GM12874 (cell line): ENCODE results near the gene FGFR3.

ENCODE experiments used
- TF ChIP-seq, protein P1 (sequence below): IDR thresholded peaks from 2 replicates; pipeline ENCODE4 v1.5.1; 2011; ENCODE audit warnings: low read depth, mild to moderate bottlenecking, control low read depth, low read length, moderate library complexity; ENCODE audit not compliant: insufficient read depth

FGFR3 gene

DNA sequence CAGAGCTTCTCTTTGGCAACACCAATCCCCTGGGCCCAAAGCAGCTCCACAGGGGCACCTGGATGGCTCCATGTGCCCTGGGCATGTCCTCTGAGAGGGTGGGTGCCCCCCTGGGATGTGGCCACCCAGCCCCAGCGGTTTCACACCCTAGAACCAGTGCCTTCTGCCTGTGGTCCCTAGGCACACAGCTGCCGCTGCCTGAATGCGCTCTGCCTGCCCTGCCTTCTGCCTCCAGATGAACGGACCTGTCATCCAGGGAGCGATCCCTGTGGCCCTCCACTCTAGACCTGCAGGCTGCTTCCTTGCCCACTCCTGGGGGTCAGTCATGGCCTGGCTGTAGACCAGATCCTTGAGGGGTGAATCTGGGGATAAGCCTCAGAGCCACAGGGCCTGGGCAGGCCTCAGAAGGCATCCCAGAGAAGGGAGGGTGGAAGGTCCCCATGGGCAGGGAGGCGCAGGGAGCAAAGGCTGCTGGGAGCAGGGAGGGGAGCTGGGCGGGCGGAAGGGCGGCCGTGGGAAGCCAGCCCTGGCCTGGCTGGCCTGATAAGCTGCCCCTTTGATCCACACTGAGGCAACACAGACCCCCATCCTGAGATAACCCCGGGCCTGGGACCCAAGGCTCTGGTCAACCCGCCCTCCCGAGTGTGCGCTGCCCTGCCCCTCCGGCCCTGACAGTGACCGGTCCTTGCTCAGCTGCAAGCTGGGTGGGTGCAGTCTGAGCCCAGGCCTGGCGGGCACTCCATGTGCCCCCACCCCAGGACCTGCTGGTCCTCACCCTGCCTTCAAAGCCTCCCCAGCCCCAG, 8.1 kb upstream of the FGFR3 start:
- TF ChIP-seq, protein P1, sequence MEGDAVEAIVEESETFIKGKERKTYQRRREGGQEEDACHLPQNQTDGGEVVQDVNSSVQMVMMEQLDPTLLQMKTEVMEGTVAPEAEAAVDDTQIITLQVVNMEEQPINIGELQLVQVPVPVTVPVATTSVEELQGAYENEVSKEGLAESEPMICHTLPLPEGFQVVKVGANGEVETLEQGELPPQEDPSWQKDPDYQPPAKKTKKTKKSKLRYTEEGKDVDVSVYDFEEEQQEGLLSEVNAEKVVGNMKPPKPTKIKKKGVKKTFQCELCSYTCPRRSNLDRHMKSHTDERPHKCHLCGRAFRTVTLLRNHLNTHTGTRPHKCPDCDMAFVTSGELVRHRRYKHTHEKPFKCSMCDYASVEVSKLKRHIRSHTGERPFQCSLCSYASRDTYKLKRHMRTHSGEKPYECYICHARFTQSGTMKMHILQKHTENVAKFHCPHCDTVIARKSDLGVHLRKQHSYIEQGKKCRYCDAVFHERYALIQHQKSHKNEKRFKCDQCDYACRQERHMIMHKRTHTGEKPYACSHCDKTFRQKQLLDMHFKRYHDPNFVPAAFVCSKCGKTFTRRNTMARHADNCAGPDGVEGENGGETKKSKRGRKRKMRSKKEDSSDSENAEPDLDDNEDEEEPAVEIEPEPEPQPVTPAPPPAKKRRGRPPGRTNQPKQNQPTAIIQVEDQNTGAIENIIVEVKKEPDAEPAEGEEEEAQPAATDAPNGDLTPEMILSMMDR = no peak

DNA sequence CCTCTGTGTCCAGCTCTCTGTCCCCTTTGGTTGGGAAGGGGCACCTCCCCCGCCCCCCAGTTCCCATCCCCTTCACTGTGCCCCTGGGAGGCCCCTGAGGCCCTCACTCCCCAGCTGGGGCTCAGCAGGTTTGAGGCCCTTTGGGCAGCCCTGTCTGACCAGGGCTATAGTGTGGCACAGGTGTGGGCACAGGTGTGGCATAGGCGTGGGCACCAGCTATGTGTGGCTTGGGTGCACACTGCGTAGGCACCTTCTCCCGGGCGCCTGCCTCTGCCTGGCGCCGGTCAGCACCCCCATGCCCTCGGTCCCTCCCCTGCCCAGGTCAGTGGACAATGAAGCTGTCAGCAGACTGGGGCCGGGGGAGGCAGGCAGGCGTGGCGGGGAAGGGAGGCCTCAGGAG, 7.5 kb upstream of the FGFR3 start:
- TF ChIP-seq, protein P1 = no peak

DNA sequence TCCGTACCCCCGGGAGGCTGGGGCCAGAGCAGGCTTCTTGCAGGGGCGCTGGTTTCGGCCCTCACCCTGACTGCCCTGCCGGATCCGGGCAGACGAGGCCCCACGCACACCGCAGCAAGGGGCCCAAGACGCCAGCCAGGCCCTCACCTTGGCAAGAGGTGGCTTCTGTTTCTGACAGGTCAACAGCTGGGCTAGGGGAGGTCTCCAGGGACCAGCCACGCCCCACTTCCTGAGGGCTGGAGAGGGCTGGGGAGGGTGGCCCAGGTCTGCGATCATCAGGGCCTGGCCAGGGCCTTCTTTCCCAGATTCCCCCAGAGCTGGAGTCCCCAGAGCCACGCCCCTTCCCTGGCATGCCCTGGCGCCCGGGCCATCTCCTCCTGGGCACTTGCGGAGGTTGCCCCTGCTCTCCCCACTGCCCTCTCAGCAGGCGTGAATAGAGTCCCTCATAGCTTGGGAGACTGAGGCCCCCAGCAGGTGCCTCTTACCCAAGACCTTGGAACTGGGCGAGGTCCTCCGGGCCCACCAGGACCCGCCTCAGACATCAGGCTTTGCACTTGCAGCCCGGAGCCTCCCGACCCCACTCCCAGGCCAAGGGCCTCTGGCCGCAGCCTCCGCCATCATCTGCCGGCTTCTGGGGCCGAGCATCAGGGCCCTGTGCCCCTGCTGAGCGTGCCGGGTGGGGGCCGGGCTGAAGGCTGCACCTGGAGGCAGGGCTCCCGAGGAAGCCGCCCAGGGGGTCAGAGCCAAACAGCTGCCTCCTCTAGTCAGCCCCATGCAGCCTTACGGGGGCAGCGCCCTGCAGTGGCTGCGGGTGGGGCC, 6.3 kb upstream of the FGFR3 start:
- TF ChIP-seq, protein P1 = no peak

DNA sequence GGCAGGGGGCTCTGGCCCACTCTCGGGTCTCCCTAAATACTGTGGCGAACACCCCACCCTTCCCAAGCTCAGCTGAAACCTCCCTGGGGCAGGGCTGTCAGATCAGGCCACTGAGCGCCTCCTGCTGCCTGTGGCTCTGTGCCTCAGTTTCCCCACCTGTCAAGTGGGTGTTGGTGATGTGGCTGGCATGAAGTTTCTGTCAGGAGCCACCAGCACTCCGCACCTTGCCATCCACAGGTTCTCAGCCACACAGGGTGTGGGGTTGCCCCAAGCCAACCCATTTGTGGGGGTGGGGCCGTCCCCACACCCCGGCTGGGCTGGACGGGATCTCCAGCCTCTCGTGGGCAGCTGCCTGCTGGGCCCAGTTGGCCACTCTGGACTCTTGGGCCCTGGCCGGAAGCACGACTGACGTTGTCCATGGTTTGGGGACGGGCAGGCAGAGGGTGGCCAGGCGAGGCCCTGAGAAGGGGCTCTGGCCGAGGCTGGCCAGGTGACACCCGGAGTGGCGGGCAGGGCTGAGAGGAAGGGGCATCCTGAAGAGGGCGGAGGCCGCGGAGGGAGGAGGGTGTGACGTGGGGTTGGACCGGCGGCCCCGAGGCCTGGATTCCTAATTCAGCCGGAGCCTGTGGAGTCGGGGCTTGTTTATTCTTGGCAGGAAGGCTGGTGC, 5.5 kb upstream of the FGFR3 start:
- TF ChIP-seq, protein P1 = no peak

DNA sequence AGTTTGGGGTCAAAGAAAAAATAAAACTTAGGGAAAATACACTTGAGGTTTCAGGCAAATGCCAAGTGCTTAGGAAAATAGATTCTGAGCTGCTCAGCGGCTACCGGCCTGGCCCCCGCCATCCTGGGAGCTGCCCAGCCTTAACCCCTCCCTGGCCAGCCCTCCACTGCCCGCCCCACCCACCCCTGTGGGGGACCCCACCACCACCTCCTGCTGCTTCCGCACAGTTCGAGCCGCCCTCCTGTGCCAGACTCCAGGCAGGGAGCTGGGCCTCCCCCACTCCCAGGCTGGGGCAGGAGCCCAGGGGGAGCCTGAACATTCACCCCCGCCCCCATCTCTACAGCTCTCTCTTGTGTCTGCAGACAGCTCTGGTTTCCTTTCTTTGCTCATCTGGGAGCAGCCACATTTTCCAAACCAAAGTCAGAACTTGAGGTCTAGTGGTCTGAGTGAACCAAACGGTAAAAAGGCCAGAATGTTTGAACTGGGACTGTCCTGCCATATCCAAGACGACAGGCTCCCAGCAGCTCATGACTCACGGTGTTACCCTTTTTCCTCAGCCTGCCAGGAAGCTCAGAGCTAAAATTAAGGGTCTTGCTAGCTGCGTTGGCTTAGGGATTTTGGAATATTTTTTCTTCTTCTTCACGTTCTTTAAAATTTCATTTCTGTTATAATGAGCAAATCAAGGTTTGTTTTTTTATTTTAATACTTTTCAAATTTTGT, 4.7 kb upstream of the FGFR3 start:
- TF ChIP-seq, protein P1 = no peak

DNA sequence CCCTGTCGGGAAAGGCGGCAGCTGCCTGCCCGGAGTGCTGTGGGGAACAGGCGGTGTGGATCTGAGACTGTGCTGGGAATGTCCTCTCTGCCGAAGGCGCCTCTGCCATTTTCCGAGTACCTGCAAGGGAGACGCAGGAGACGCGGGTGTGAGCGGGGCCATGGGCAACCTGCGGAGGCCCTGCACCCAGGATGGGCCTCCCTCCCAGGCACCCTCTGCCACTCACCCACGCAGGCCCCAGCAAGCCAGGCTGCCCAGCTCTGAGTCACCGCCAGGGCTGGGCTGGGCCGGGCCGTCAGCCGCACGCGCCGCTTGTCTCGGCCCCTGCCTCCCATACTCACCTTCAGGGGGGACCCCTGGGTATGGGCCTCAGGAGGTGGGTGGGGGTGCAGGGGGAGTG, 3.5 kb upstream of the FGFR3 start:
- TF ChIP-seq, protein P1 = no peak
